Gastrocnemius medialis (tissue), 4 donors: Measurements from ENCODE around the gene AP1S3. TPM values are rescaled to one million over a fixed set of nuclear protein-coding genes. Genes with fewer than 3 reads are reported as not detected.

Experiments
- ATAC-seq, 2 donors: fragments of 150-250 bp; one replicate each; pipeline ENCODE4 v1.9.1; 2016
- DNase-seq, 2 donors: peaks; one replicate each; pipeline ENCODE4 v3.0.0-alpha.2; 2019
- H3K27ac ChIP-seq, 4 donors: fragments of 200-600 bp; sonication (generic); 1 replicate in 1 of 4; 2 replicates in 3 of 4; pipeline ENCODE4 v1.5.1; 2016 to 2018; ENCODE audit warnings: mild to moderate bottlenecking in 2 of 4, moderate library complexity in 1 of 4
- H3K27me3 ChIP-seq, 3 donors: fragments of 200-600 bp; sonication (generic) in 2 of 3; 1 replicate in 1 of 3; 2 replicates in 2 of 3; pipeline versions ENCODE4 v1.5.1 to v1.6.0; 2016 to 2019; ENCODE audit warnings: mild to moderate bottlenecking in 1 of 3, moderate library complexity in 1 of 3
- H3K36me3 ChIP-seq, 2 donors: fragments of 200-600 bp; sonication (generic) in 1 of 2; one replicate each; pipeline ENCODE4 v1.5.1; 2017 to 2018
- H3K4me1 ChIP-seq, 2 donors: fragments of 200-600 bp; sonication (generic) in 1 of 2; one replicate each; pipeline ENCODE4 v1.5.1; 2016 to 2017; ENCODE audit warnings: mild to moderate bottlenecking in 2 of 2
- H3K4me3 ChIP-seq, 4 donors: fragments of 200-600 bp; sonication (generic) in 3 of 4; 1 replicate in 1 of 4; 2 replicates in 3 of 4; pipeline ENCODE4 v1.5.1; 2016 to 2019; ENCODE audit warnings: mild to moderate bottlenecking in 2 of 4
- H3K9me3 ChIP-seq, 3 donors: fragments of 200-600 bp; sonication (generic) in 2 of 3; 1 replicate in 1 of 3; 2 replicates in 2 of 3; pipeline ENCODE4 v1.5.1; 2016 to 2019
- POLR2A ChIP-seq, 2 donors: fragments of 450-650 bp; IDR thresholded peaks; one replicate each; pipeline ENCODE4 v1.6.1; 2017; ENCODE audit warnings: antibody characterized with exemption in 2 of 2, mild to moderate bottlenecking in 2 of 2, moderate library complexity in 2 of 2
- in situ Hi-C, 4 donors: fragments of 200-750 bp; cut with MboI; loops; one replicate each; pipeline versions ENCODE4 v1.15.0 to v1.8.0; 2017; ENCODE audit warnings: low sequenced_read_pairs in 4 of 4
- intact Hi-C: fragments of 100-400 bp; cut with DNase I; formaldehyde crosslinking; loops from one replicate; pipeline ENCODE4 v1.15.1; 2023; ENCODE audit warnings: low total_unique reads
- total RNA-seq, 4 donors: library from RNA; depleted of rRNA; stranded (reverse); fragments of >200 nt; gene quantifications; one replicate each; pipeline versions ENCODE4 v1.1.0 to v1.2.3, GENCODE V29; 2016
- TF ChIP-seq, protein P1 (sequence below), 5 experiments: fragments of 450-650 bp in 3 of 5; fragments of 200-600 bp in 2 of 5; sonication (generic) in 2 of 5; IDR thresholded peaks in 4 of 5; conservative IDR thresholded peaks in 1 of 5; 1 replicate in 4 of 5; 2 replicates in 1 of 5; pipeline ENCODE4 v1.5.1; 2016 to 2019; ENCODE audit warnings: antibody characterized with exemption in 5 of 5, mild to moderate bottlenecking in 3 of 5, moderate library complexity in 3 of 5

The AP1S3 gene
- total RNA-seq, 4 donors from 2014 or later = 0.20 TPM; not detected in 3

DNA sequence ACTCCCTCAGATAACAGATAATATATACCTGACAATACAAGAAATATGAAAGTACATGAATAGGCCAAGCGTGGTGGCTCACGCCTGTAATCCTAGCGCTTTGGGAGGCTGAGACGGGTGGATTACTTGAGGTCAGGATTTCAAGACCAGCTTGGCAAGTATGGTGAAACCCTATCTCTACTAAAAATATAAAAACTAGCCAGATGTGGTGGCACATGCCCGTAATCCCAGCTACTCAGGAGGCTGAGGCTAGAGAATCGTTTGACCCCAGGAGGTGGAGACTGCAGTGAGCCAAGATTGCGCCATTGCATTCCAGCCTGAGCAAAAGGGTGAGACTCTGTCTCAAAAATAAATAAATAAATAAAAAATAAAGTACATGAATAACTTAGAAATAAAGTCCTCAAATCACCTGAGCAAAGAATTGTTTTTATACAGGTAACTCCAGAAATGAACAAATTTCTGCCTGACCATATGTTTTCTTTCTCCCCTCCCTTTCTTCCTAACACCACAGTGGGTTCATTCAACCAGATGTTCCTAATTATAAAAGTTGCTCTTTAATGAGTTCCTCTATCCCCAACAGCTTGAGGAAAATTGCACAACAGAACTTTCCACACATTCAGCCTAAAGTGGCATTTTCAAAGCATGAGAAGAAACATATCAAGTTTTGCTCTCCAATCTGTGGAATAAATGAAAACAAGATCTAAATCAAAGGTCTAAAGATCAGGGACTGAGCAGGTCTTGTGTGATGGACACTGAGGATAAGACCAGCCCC, 33.6 kb upstream of the AP1S3 start:
- in situ Hi-C loops (no loop called here), intact Hi-C loops (no loop called here)
- Histone ChIP-seq H3K27me3 (no peaks in the 10 kb centered on the region), H3K4me1 (no peaks in the 10 kb centered on the region), H3K36me3 (peaks cover 0 to 26% of the 10 kb centered on the region in 2 donors), H3K4me3 (no peak overlapping the region), H3K27ac (no peak overlapping the region), H3K9me3 (no peaks in the 10 kb centered on the region)
- TF ChIP-seq, protein P1, sequence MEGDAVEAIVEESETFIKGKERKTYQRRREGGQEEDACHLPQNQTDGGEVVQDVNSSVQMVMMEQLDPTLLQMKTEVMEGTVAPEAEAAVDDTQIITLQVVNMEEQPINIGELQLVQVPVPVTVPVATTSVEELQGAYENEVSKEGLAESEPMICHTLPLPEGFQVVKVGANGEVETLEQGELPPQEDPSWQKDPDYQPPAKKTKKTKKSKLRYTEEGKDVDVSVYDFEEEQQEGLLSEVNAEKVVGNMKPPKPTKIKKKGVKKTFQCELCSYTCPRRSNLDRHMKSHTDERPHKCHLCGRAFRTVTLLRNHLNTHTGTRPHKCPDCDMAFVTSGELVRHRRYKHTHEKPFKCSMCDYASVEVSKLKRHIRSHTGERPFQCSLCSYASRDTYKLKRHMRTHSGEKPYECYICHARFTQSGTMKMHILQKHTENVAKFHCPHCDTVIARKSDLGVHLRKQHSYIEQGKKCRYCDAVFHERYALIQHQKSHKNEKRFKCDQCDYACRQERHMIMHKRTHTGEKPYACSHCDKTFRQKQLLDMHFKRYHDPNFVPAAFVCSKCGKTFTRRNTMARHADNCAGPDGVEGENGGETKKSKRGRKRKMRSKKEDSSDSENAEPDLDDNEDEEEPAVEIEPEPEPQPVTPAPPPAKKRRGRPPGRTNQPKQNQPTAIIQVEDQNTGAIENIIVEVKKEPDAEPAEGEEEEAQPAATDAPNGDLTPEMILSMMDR (IDR thresholded peaks at IDR 0.05 in 4 of 5, conservative IDR thresholded peaks at IDR 0.05 in 1 of 5) = no peak
- TF ChIP-seq POLR2A (IDR thresholded peaks at IDR 0.05) = no peak
- DNase-seq = no peak
- ATAC-seq = no peak

DNA sequence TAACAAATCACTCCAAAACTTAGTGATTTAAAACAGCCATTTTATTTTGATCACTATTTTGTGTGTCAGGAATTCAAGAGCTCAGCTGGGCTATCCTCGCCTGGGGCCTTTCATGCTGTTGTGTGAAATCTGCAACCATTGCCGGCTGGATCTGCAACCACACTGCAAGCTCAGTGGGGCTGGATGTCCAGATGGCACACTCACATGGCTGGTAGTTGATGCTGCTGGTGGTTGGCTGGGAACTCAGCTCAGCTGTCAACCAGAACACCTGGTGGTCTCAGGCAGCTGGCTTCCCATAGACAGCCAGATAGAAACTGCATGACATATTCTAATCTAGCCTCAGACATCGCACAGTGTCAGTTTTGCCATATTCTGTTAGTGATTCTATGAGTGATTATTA, 30.6 kb upstream of the AP1S3 start:
- in situ Hi-C loops = no loop called here
- TF ChIP-seq, protein P1 (IDR thresholded peaks at IDR 0.05 in 4 of 5, conservative IDR thresholded peaks at IDR 0.05 in 1 of 5) = no peak
- TF ChIP-seq POLR2A (IDR thresholded peaks at IDR 0.05) = no peak
- Histone ChIP-seq H3K36me3 (no peaks in the 10 kb centered on the region), H3K4me3 (no peak overlapping the region), H3K27ac (no peak overlapping the region), H3K27me3 (no peaks in the 10 kb centered on the region), H3K9me3 (no peaks in the 10 kb centered on the region), H3K4me1 (no peaks in the 10 kb centered on the region)
- intact Hi-C loops = no loop called here
- DNase-seq (no peak), ATAC-seq (no peak)

DNA sequence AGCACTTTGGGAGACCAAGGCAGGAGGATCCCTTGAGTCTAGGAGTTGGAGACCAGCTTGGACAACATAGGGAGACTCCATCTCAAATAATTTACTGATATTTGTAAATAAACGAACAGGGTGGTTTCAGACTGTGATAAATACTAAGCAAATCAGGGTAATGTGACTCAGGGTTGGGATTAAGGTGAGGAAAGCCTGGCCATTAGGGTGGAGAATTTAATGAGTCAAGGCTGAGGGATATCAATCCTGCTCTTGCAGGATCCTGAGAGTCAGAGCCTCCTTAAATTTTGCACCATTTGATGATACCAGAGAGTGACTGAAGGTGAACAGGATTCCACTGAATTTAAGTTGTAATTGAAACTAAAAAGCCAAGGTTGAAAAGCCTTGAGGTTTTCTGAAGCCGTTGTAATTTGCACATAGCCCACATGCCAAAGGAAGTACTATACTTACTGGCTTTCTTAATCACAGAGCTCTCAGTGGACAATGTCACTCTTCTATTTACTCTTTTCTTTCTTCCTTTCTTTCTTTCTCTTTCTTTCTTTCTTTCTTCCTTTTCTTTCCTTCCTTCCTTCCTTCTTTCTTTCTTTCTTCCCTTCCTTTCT, 28.6 kb upstream of the AP1S3 start:
- Histone ChIP-seq H3K4me3 (no peak overlapping the region), H3K27ac (no peak overlapping the region), H3K36me3 (no peaks in the 10 kb centered on the region), H3K4me1 (no peaks in the 10 kb centered on the region), H3K27me3 (no peaks in the 10 kb centered on the region), H3K9me3 (no peaks in the 10 kb centered on the region)
- in situ Hi-C loops = no loop called here
- TF ChIP-seq, protein P1 (IDR thresholded peaks at IDR 0.05 in 4 of 5, conservative IDR thresholded peaks at IDR 0.05 in 1 of 5) = no peak
- TF ChIP-seq POLR2A (IDR thresholded peaks at IDR 0.05) = no peak
- intact Hi-C loops = no loop called here
- no peak for ATAC-seq
- DNase-seq = no peak

GRCh38 chr2:223865124-223865523, 27.7 kb upstream of the AP1S3 start:
- ATAC-seq = no peak
- H3K4me3 ChIP-seq = no peak overlapping the region
- no peak overlapping the region for H3K27ac ChIP-seq
- no peaks in the 10 kb centered on the region for H3K27me3 ChIP-seq
- H3K9me3 ChIP-seq = no peaks in the 10 kb centered on the region
- in situ Hi-C loops = no loop called here
- intact Hi-C loops = no loop called here
- no peak for DNase-seq
- no peaks in the 10 kb centered on the region for H3K4me1 ChIP-seq
- H3K36me3 ChIP-seq = no peaks in the 10 kb centered on the region
- TF ChIP-seq, protein P1 (IDR thresholded peaks at IDR 0.05 in 4 of 5, conservative IDR thresholded peaks at IDR 0.05 in 1 of 5) = no peak
- no peak for TF ChIP-seq POLR2A (IDR thresholded peaks at IDR 0.05)
